ENCODE data around the gene SYPL1. TPM values are rescaled to one million over a fixed set of nuclear protein-coding genes. Genes with fewer than 3 reads are reported as not detected.

The SYPL1 gene
- total RNA-seq, 6 donors from 2014 or later = 24.1 to 100.0 (median 71.7) TPM

- Histone ChIP-seq H3K27me3 (no peaks in the 10 kb centered on the region), H3K27ac (no peak overlapping the region), H3K9me3 (no peaks in the 10 kb centered on the region), H3K4me1 (peaks cover 9 to 21% (median 13%) of the 10 kb centered on the region in 4 donors), H3K36me3 (no peaks in the 10 kb centered on the region), H3K4me3 (no peak overlapping the region)
- WGBS, 2 donors = 65 to 81% methylated on average over 1 of the region's 1 CpG
- DNase-seq (no peak), ATAC-seq (ENCODE audit: low FRiP score in 2 of 2) (no peak)
- no peak for TF ChIP-seq EP300 (IDR thresholded peaks at IDR 0.05)
- TF ChIP-seq POLR2A (IDR thresholded peaks at IDR 0.05) = no peak
- TF ChIP-seq POLR2AphosphoS5 (IDR thresholded peaks at IDR 0.05) = no peak
- no peak for TF ChIP-seq CTCF (IDR thresholded peaks at IDR 0.05)
Measured at GRCh38 chr7:106045586-106045985, 66.5 kb downstream of the SYPL1 start.

- no peak for TF ChIP-seq CTCF (IDR thresholded peaks at IDR 0.05)
- no peak for TF ChIP-seq POLR2AphosphoS5 (IDR thresholded peaks at IDR 0.05)
- TF ChIP-seq EP300 (IDR thresholded peaks at IDR 0.05) = no peak
- no peak for TF ChIP-seq POLR2A (IDR thresholded peaks at IDR 0.05)
- WGBS, 2 donors = 68 to 78% methylated on average over 2 of the region's 2 CpGs
Measured at GRCh38 chr7:106045139-106045538, 67.0 kb downstream of the SYPL1 start.

GRCh38 chr7:106042196-106042611 is 69.9 kb downstream of the SYPL1 start:
- ATAC-seq (ENCODE audit: low FRiP score in 2 of 2) (no peak), DNase-seq (no peak)
- TF ChIP-seq CTCF (IDR thresholded peaks at IDR 0.05) = no peak
- no peak for TF ChIP-seq POLR2A (IDR thresholded peaks at IDR 0.05)
- no peak for TF ChIP-seq POLR2AphosphoS5 (IDR thresholded peaks at IDR 0.05)
- no peak for TF ChIP-seq EP300 (IDR thresholded peaks at IDR 0.05)
- H3K27ac ChIP-seq = no peak overlapping the region
- no peak overlapping the region for H3K4me3 ChIP-seq
- H3K36me3 ChIP-seq = no peaks in the 10 kb centered on the region
- no peaks in the 10 kb centered on the region for H3K27me3 ChIP-seq
- H3K9me3 ChIP-seq = no peaks in the 10 kb centered on the region
- H3K4me1 ChIP-seq = peaks cover 7 to 15% (median 12%) of the 10 kb centered on the region in 4 donors
- 85 to 89% methylated on average over 4 of the region's 4 CpGs for WGBS, 2 donors

More at GRCh38 chr7:106045139-106045538, 67.0 kb downstream of the SYPL1 start:
- peaks cover 8 to 18% (median 12%) of the 10 kb centered on the region in 4 donors for H3K4me1 ChIP-seq
- no peaks in the 10 kb centered on the region for H3K27me3 ChIP-seq
- H3K9me3 ChIP-seq = no peaks in the 10 kb centered on the region
- ATAC-seq (ENCODE audit: low FRiP score in 2 of 2) = no peak
- no peaks in the 10 kb centered on the region for H3K36me3 ChIP-seq
- no peak for DNase-seq
- H3K27ac ChIP-seq = no peak overlapping the region
- no peak overlapping the region for H3K4me3 ChIP-seq

GRCh38 chr7:106041140-106041717 is 70.9 kb downstream of the SYPL1 start:
- WGBS, 2 donors = 37 to 56% methylated on average over 3 to 6 of the region's 6 CpGs
- Histone ChIP-seq H3K4me1 (peaks cover 7 to 15% (median 12%) of the 10 kb centered on the region in 4 donors), H3K4me3 (no peak overlapping the region), H3K36me3 (no peaks in the 10 kb centered on the region), H3K27ac (no peak overlapping the region), H3K27me3 (no peaks in the 10 kb centered on the region), H3K9me3 (no peaks in the 10 kb centered on the region)
- ATAC-seq (ENCODE audit: low FRiP score in 2 of 2) = peak; percentile 49 to 60
- DNase-seq = peak in 1 of 2 donors; percentile 50
- TF ChIP-seq POLR2A (IDR thresholded peaks at IDR 0.05) (no peak), POLR2AphosphoS5 (IDR thresholded peaks at IDR 0.05) (no peak), CTCF (IDR thresholded peaks at IDR 0.05) (peak; percentile 63 to 81 (median 70)), EP300 (IDR thresholded peaks at IDR 0.05) (no peak)

Other genes with a start within 250 kb of the SYPL1 start
- gene ATXN7L1, start 235.7 kb downstream of the SYPL1 start, total RNA-seq = 10 to 100 TPM in 5 of 6 donors, 1 to 10 TPM in 1; 7.1 to 43.0 (median 13.4) TPM
- gene CDHR3, start 149.0 kb downstream of the SYPL1 start, total RNA-seq = 100 to 1,000 TPM in 1 of 6 donors, 10 to 100 TPM in 4, 1 to 10 TPM in 1; 2.6 to 148 (median 32.8) TPM
- gene NAMPT, start 172.7 kb upstream of the SYPL1 start, total RNA-seq = 100 to 1,000 TPM; 129 to 326 (median 212) TPM

All from upper lobe of left lung (tissue), 6 donors.